Loucy (cell line): ENCODE results near the gene SUSD6.

Experiments used
- CTCF ChIP-seq: fragments of 200-600 bp; sonication (generic); conservative IDR thresholded peaks from 2 replicates; pipeline ENCODE4 v1.5.1; 2014; ENCODE audit warnings: mild to moderate bottlenecking, antibody characterized with exemption, low read length
- EZH2phosphoT487 ChIP-seq: fragments of 200-600 bp; IDR thresholded peaks from 2 replicates; pipeline ENCODE4 v1.6.1; 2018; ENCODE audit warnings: antibody characterized with exemption, mild to moderate bottlenecking, moderate library complexity, borderline replicate concordance

GRCh38 chr14:69710378-69710777 lies 99.0 kb downstream of the SUSD6 start:
- TF ChIP-seq CTCF, result no peak
- TF ChIP-seq EZH2phosphoT487, result no peak
